Panc1 (cell line): ENCODE results near the gene GPATCH8. TPM values are rescaled to one million over a fixed set of nuclear protein-coding genes. Genes with fewer than 3 reads are reported as not detected.

Experiments
- ATAC-seq: fragments of 200-7000 bp; cut with Tn5 transposase; 2 replicates; pipeline ENCODE4 v1.9.1; 2020; ENCODE audit warnings: mild to moderate bottlenecking, moderate library complexity
- BruUV-seq: library from RNA; stranded (reverse); fragments of 400-500 nt; replicated peaks from 2 replicates; lab custom pipeline; 2021; lab: Mats Ljungman, UMichigan
- CTCF ChIA-PET: fragments of 300-600 bp; sonication (Branson Sonifier 250); formaldehyde crosslinking; loops from one replicate; lab custom pipeline; 2022; ENCODE audit warnings: antibody characterized with exemption; lab: Charles Lee
- POLR2A ChIA-PET: fragments of 300-600 bp; sonication (Branson Sonifier 250); formaldehyde crosslinking; loops from one replicate; lab custom pipeline; 2022; ENCODE audit warnings: antibody characterized with exemption; lab: Charles Lee
- DNase-seq: peaks from one replicate; pipeline ENCODE4 v3.0.0-alpha.2; 2010; ENCODE audit warnings: low read depth, low spot score
- H3K27ac ChIP-seq: 2 replicates; pipeline ENCODE4 v1.5.1; 2011; ENCODE audit warnings: mild to moderate bottlenecking, low read length, inconsistent platforms
- H3K27me3 ChIP-seq: fragments of 200-500 bp; sonication (Bioruptor generic); 2 replicates; pipeline ENCODE4 v1.6.0; 2014; ENCODE audit warnings: low read length, inconsistent platforms; ENCODE audit not compliant: control insufficient read depth, insufficient read depth
- H3K36me3 ChIP-seq: fragments of 200-500 bp; sonication (Bioruptor generic); 2 replicates; pipeline ENCODE4 v1.5.1; 2014; ENCODE audit warnings: inconsistent platforms, mild to moderate bottlenecking, low read length, moderate library complexity; ENCODE audit not compliant: control insufficient read depth, insufficient read depth
- H3K4me1 ChIP-seq: 2 replicates; pipeline ENCODE4 v1.5.1; 2011; ENCODE audit warnings: inconsistent platforms, mild to moderate bottlenecking, low read length, moderate library complexity; ENCODE audit not compliant: control insufficient read depth, insufficient read depth
- H3K4me3 ChIP-seq, 2 experiments: 2 replicates each; pipeline ENCODE4 v1.5.1; 2011 to 2012; ENCODE audit warnings: low read depth in 2 of 2, low read length in 2 of 2, mild to moderate bottlenecking in 2 of 2, inconsistent platforms in 1 of 2, moderate library complexity in 1 of 2
- H3K9me3 ChIP-seq: fragments of 200-500 bp; sonication (Bioruptor generic); 2 replicates; pipeline ENCODE4 v1.5.1; 2014; ENCODE audit warnings: low read depth, mild to moderate bottlenecking, inconsistent platforms, low read length, moderate library complexity; ENCODE audit not compliant: control insufficient read depth, insufficient read depth
- CTCF ChIP-seq: fragments of 450-650 bp; IDR thresholded peaks from 2 replicates; pipeline ENCODE4 v1.5.1; 2017; ENCODE audit warnings: mild to moderate bottlenecking
- POLR2AphosphoS5 ChIP-seq: IDR thresholded peaks from 2 replicates; pipeline ENCODE4 v1.6.1; 2012; ENCODE audit warnings: mild to moderate bottlenecking, low read depth, low read length, moderate library complexity
- REST ChIP-seq, 2 experiments: IDR thresholded peaks; 2 replicates each; pipeline ENCODE4 v1.6.1; 2011 to 2012; ENCODE audit warnings: low read depth in 2 of 2, control low read depth in 1 of 2, low read length in 1 of 2, mild to moderate bottlenecking in 1 of 2, moderate library complexity in 1 of 2; ENCODE audit not compliant: insufficient read depth in 1 of 2
- SIN3A ChIP-seq: IDR thresholded peaks from 2 replicates; pipeline ENCODE4 v1.6.1; 2012; ENCODE audit warnings: low read depth, mild to moderate bottlenecking, low read length, moderate library complexity, borderline replicate concordance; ENCODE audit not compliant: insufficient read depth
- TCF7L2 ChIP-seq: IDR thresholded peaks from 2 replicates; pipeline ENCODE4 v1.6.1; 2011; ENCODE audit warnings: mild to moderate bottlenecking, low read depth, low read length, inconsistent platforms
- in situ Hi-C: cut with HindIII; loops from 2 replicates; pipeline ENCODE4 v1.10.0; 2016; ENCODE audit warnings: low sequenced_read_pairs, low pct_unique_long_range_greater_than_20kb
- intact Hi-C: fragments of 100-400 bp; cut with micrococcal nuclease; formaldehyde crosslinking; loops from one replicate; pipeline ENCODE4 v1.10.0; 2022; ENCODE audit not compliant: unreplicated experiment
- total RNA-seq: library from RNA; stranded (reverse); gene quantifications from one replicate; pipeline ENCODE4 v1.2.1, GENCODE V29; 2021; ENCODE audit not compliant: unreplicated experiment

Gene GPATCH8
- total RNA-seq, 1 experiment from 2014 or later = 30.8 TPM

- intact Hi-C loops = no loop called here
- no peaks in the 10 kb centered on the region for H3K9me3 ChIP-seq
- H3K4me3 ChIP-seq = peak overlapping the region; percentile 50 to 64
- H3K36me3 ChIP-seq = no peaks in the 10 kb centered on the region
- ChIA-PET POLR2A (no interaction called here), CTCF (interaction anchor here (0.6 to 0.7 kb wide), 2 partner anchors 19 to 107 kb away, joined by 3 to 4 read pairs; no protein-coding TSS in a partner anchor)
- in situ Hi-C loops = no loop called here
- no peak overlapping the region for H3K27ac ChIP-seq
- ATAC-seq (peak; percentile 89), DNase-seq (no peak)
- peaks cover 2% of the 10 kb centered on the region; the same call in 1 of the 2 replicates for H3K4me1 ChIP-seq
- no TSS peak for BruUV-seq
- TF ChIP-seq SIN3A (no peak), TCF7L2 (no peak), CTCF (no peak; the same call in 1 of the 2 replicates), REST (IDR thresholded peaks at IDR 0.05; ENCODE audit: insufficient read depth in 1 of 2, low read depth in 2 of 2, low read length in 1 of 2) (no peak), POLR2AphosphoS5 (no peak)
- H3K27me3 ChIP-seq = no peaks in the 10 kb centered on the region
These were observed 117.7 kb downstream of the GPATCH8 start for GRCh38 chr17:44385287-44386181.

GRCh38 chr17:44384823-44385286 is 118.4 kb downstream of the GPATCH8 start:
- POLR2A ChIA-PET = no interaction called here
- Histone ChIP-seq H3K36me3 (no peaks in the 10 kb centered on the region), H3K4me3 (peak overlapping the region; percentile 50 to 64), H3K9me3 (no peaks in the 10 kb centered on the region), H3K27ac (no peak overlapping the region), H3K27me3 (no peaks in the 10 kb centered on the region), H3K4me1 (peaks cover 2% of the 10 kb centered on the region; the same call in 1 of the 2 replicates)
- DNase-seq = no peak
- intact Hi-C loops (no loop called here), in situ Hi-C loops (no loop called here)
- no peak; the same call in none of the 2 replicates for ATAC-seq
- CTCF ChIA-PET = interaction anchor here (0.7 kb wide), 1 partner anchor 18 kb away, joined by 3 read pairs; no protein-coding TSS in a partner anchor
- TF ChIP-seq CTCF (no peak), TCF7L2 (no peak), SIN3A (no peak), POLR2AphosphoS5 (no peak), REST (IDR thresholded peaks at IDR 0.05; ENCODE audit: insufficient read depth in 1 of 2, low read depth in 2 of 2, low read length in 1 of 2) (no peak)
- BruUV-seq = no TSS peak
